HCT116 (cell line): ENCODE data around the gene XPNPEP1. TPM values are rescaled to one million over a fixed set of nuclear protein-coding genes. Genes with fewer than 3 reads are reported as not detected.

ENCODE experiments used
- ATAC-seq: fragments of 200-7000 bp; cut with Tn5 transposase; 2 replicates; pipeline ENCODE4 v1.9.1; 2020; ENCODE audit warnings: mild to moderate bottlenecking, moderate library complexity
- BruUV-seq: library from RNA; stranded (reverse); fragments of 400-500 nt; replicated peaks from 2 replicates; lab custom pipeline; 2021; lab: Mats Ljungman, UMichigan
- CTCF ChIA-PET: fragments of 300-600 bp; sonication (Branson Sonifier 250); formaldehyde crosslinking; loops from one replicate; lab custom pipeline; 2021; ENCODE audit warnings: antibody characterized with exemption; lab: Charles Lee
- POLR2A ChIA-PET: fragments of 300-600, 350-600 bp; sonication (Branson Sonifier 250); formaldehyde crosslinking; loops from one replicate; lab custom pipeline; 2021; ENCODE audit warnings: antibody characterized with exemption; lab: Charles Lee
- RAD21 ChIA-PET, 2 experiments: fragments of 300-600 bp; sonication (Branson Sonifier 250); formaldehyde crosslinking; loops; one replicate each; lab custom pipeline; 2023; ENCODE audit warnings: low total read pairs in 2 of 2; ENCODE audit not compliant: uncharacterized antibody in 2 of 2, unreplicated experiment in 2 of 2, low non-redundant PET in 1 of 2; lab: Charles Lee
- DNase-seq: peaks from one replicate; pipeline ENCODE4 v3.0.0-alpha.2; 2010; ENCODE audit warnings: low read depth, low spot score
- H2AFZ ChIP-seq: fragments of 200-600 bp; shearing (Covaris generic), sonication (generic); 2 replicates; pipeline ENCODE4 v1.6.1; 2017; ENCODE audit warnings: low read depth, mixed run types, mixed read lengths, antibody characterized with exemption, low read length; ENCODE audit not compliant: poor library complexity, severe bottlenecking
- H3K27ac ChIP-seq: 2 replicates; pipeline ENCODE4 v1.5.1; 2012; ENCODE audit warnings: low read depth, low read length
- H3K27me3 ChIP-seq: fragments of 200-600 bp; sonication (generic); 2 replicates; pipeline ENCODE4 v1.6.1; 2016; ENCODE audit warnings: mixed run types, low read length, mixed read lengths; ENCODE audit not compliant: insufficient read depth
- H3K36me3 ChIP-seq, 2 experiments: fragments of 200-500 bp in 1 of 2; fragments of 200-600 bp in 1 of 2; sonication (Bioruptor generic) in 1 of 2; sonication (generic) in 1 of 2; 2 replicates each; pipeline versions ENCODE4 v1.5.1 to v1.6.1; 2014 to 2016; ENCODE audit warnings: low read length in 2 of 2, inconsistent platforms in 1 of 2, mixed read lengths in 1 of 2, mixed run types in 1 of 2; ENCODE audit not compliant: insufficient read depth in 2 of 2, control insufficient read depth in 1 of 2
- H3K4me1 ChIP-seq, 2 experiments: fragments of 200-600 bp in 1 of 2; sonication (generic) in 1 of 2; 2 replicates each; pipeline versions ENCODE4 v1.5.1 to v1.6.1; 2012 to 2017; ENCODE audit warnings: low read length in 2 of 2, inconsistent platforms in 1 of 2, mild to moderate bottlenecking in 1 of 2, mixed read lengths in 1 of 2, mixed run types in 1 of 2, moderate library complexity in 1 of 2; ENCODE audit not compliant: insufficient read depth in 2 of 2, control insufficient read depth in 1 of 2
- H3K4me2 ChIP-seq: fragments of 200-600 bp; sonication (generic); 2 replicates; pipeline ENCODE4 v1.6.1; 2017; ENCODE audit warnings: mixed run types, low read length, mixed read lengths
- H3K4me3 ChIP-seq, 2 experiments: fragments of 200-600 bp in 1 of 2; sonication (generic) in 1 of 2; replicated peaks in 1 of 2; 2 replicates each; pipeline ENCODE4 v1.5.1; 2011 to 2016; ENCODE audit warnings: low read length in 2 of 2, control low read depth in 1 of 2, low read depth in 1 of 2, mild to moderate bottlenecking in 1 of 2, mixed read lengths in 1 of 2, mixed run types in 1 of 2
- H3K79me2 ChIP-seq: fragments of 200-600 bp; sonication (generic); 2 replicates; pipeline ENCODE4 v1.6.1; 2017; ENCODE audit warnings: mild to moderate bottlenecking, mixed run types, low read length, moderate library complexity, mixed read lengths; ENCODE audit not compliant: insufficient read depth
- H3K9ac ChIP-seq: fragments of 200-600 bp; sonication (generic); 2 replicates; pipeline ENCODE4 v1.6.1; 2016; ENCODE audit warnings: low read length, mixed read lengths
- H3K9me2 ChIP-seq: fragments of 200-600 bp; sonication (generic), shearing (Covaris generic); 2 replicates; pipeline ENCODE4 v1.6.1; 2017; ENCODE audit warnings: mixed run types, mild to moderate bottlenecking, moderate library complexity; ENCODE audit not compliant: insufficient read depth
- H3K9me3 ChIP-seq, 2 experiments: fragments of 200-500 bp in 1 of 2; fragments of 200-600 bp in 1 of 2; sonication (Bioruptor generic) in 1 of 2; sonication (generic) in 1 of 2; 2 replicates each; pipeline ENCODE4 v1.6.1; 2014 to 2017; ENCODE audit warnings: low read length in 2 of 2, mixed read lengths in 2 of 2, inconsistent platforms in 1 of 2, low read depth in 1 of 2, mild to moderate bottlenecking in 1 of 2, mixed run types in 1 of 2, moderate library complexity in 1 of 2; ENCODE audit not compliant: control insufficient read depth in 1 of 2, insufficient read depth in 1 of 2
- H4K20me1 ChIP-seq: fragments of 200-600 bp; sonication (generic), shearing (Covaris generic); 2 replicates; pipeline ENCODE4 v1.6.1; 2017; ENCODE audit warnings: mixed run types, mild to moderate bottlenecking, moderate library complexity; ENCODE audit not compliant: insufficient read depth
- ATF3 ChIP-seq: IDR thresholded peaks from 2 replicates; pipeline ENCODE4 v1.6.1; 2012
- CEBPB ChIP-seq: IDR thresholded peaks from 2 replicates; pipeline ENCODE4 v1.6.1; 2012; ENCODE audit warnings: low read depth
- CTCF ChIP-seq, 3 experiments: fragments of 200-600 bp in 1 of 3; sonication (generic) in 1 of 3; IDR thresholded peaks in 2 of 3; conservative IDR thresholded peaks in 1 of 3; 2 replicates each; pipeline ENCODE4 v1.5.1; 2012 to 2017; ENCODE audit warnings: low read depth in 2 of 3, low read length in 2 of 3, antibody characterized with exemption in 1 of 3, borderline replicate concordance in 1 of 3, control low read depth in 1 of 3, mild to moderate bottlenecking in 1 of 3, mixed read lengths in 1 of 3, mixed run types in 1 of 3, moderate library complexity in 1 of 3; ENCODE audit not compliant: insufficient read depth in 1 of 3
- ELF1 ChIP-seq: IDR thresholded peaks from 2 replicates; pipeline ENCODE4 v1.6.1; 2012; ENCODE audit warnings: low read depth, borderline replicate concordance
- EZH2 ChIP-seq: fragments of 200-600 bp; sonication (generic); IDR thresholded peaks from 2 replicates; pipeline ENCODE4 v1.6.1; 2017; ENCODE audit warnings: antibody characterized with exemption, mixed run types
- EZH2phosphoT487 ChIP-seq: fragments of 200-600 bp; IDR thresholded peaks from 2 replicates; pipeline ENCODE4 v1.6.1; 2018; ENCODE audit warnings: antibody characterized with exemption, borderline replicate concordance
- JUND ChIP-seq: IDR thresholded peaks from 2 replicates; pipeline ENCODE4 v1.6.1; 2012
- MAX ChIP-seq: IDR thresholded peaks from 2 replicates; pipeline ENCODE4 v1.6.1; 2012
- POLR2A ChIP-seq: IDR thresholded peaks from 2 replicates; pipeline ENCODE4 v1.7.0; 2011; ENCODE audit warnings: borderline replicate concordance; ENCODE audit not compliant: insufficient read depth, insufficient read length; ENCODE audit errors: extremely low read depth
- RAD21 ChIP-seq: IDR thresholded peaks from 2 replicates; pipeline ENCODE4 v1.6.1; 2012; ENCODE audit warnings: low read depth, mild to moderate bottlenecking
- REST ChIP-seq: IDR thresholded peaks from 2 replicates; pipeline ENCODE4 v1.6.1; 2012; ENCODE audit warnings: low read depth
- SIN3A ChIP-seq: IDR thresholded peaks from 2 replicates; pipeline ENCODE4 v1.6.1; 2012; ENCODE audit warnings: low read depth
- SP1 ChIP-seq: IDR thresholded peaks from 2 replicates; pipeline ENCODE4 v1.6.1; 2012; ENCODE audit warnings: low read depth
- SRF ChIP-seq: IDR thresholded peaks from 2 replicates; pipeline ENCODE4 v1.6.1; 2012; ENCODE audit warnings: low read depth
- TCF7L2 ChIP-seq: IDR thresholded peaks from 2 replicates; pipeline ENCODE4 v1.7.0; 2011; ENCODE audit warnings: borderline replicate concordance, inconsistent platforms; ENCODE audit not compliant: insufficient read depth, insufficient read length; ENCODE audit errors: extremely low read depth
- YY1 ChIP-seq: IDR thresholded peaks from 2 replicates; pipeline ENCODE4 v1.6.1; 2011; ENCODE audit warnings: low read length, low read depth, moderate library complexity, mild to moderate bottlenecking; ENCODE audit not compliant: insufficient replicate concordance; ENCODE audit errors: extremely low read depth
- ZNF274 ChIP-seq: fragments of 200-500 bp; sonication (Bioruptor generic); IDR thresholded peaks from 2 replicates; pipeline ENCODE4 v1.6.1; 2014; ENCODE audit warnings: mild to moderate bottlenecking, low read depth, low read length, inconsistent platforms
- intact Hi-C: fragments of 100-400 bp; cut with micrococcal nuclease; formaldehyde crosslinking; loops from 2 replicates; pipeline ENCODE4 v1.10.0; 2022
- total RNA-seq: library from RNA; stranded (reverse); gene quantifications from one replicate; pipeline ENCODE4 v1.2.1, GENCODE V29; 2021; ENCODE audit not compliant: unreplicated experiment

The XPNPEP1 gene
- total RNA-seq, 1 experiment from 2014 or later = 87.3 TPM

GRCh38 chr10:109939315-109939961 lies 16.1 kb upstream of the XPNPEP1 start:
- H3K4me1 ChIP-seq = no peaks in the 10 kb centered on the region
- H3K9me3 ChIP-seq = no peaks in the 10 kb centered on the region
- no peaks in the 10 kb centered on the region for H4K20me1 ChIP-seq
- BruUV-seq = no TSS peak
- no peak for TF ChIP-seq EZH2phosphoT487
- no peak for TF ChIP-seq RAD21
- TF ChIP-seq ELF1 = no peak
- TF ChIP-seq REST = no peak
- no peak for TF ChIP-seq TCF7L2
- TF ChIP-seq ZNF274 = no peak
- TF ChIP-seq POLR2A = no peak
- no peak for TF ChIP-seq EZH2
- no peak for TF ChIP-seq JUND
- TF ChIP-seq SRF = no peak
- no peak for TF ChIP-seq SP1
- TF ChIP-seq YY1 = no peak
- no peak for TF ChIP-seq ATF3
- TF ChIP-seq SIN3A = no peak
- no peak for TF ChIP-seq MAX
- TF ChIP-seq CTCF (IDR thresholded peaks at IDR 0.05 in 2 of 3, conservative IDR thresholded peaks at IDR 0.05 in 1 of 3; ENCODE audit: borderline replicate concordance in 1 of 3, insufficient read depth in 1 of 3, low read depth in 2 of 3, low read length in 2 of 3) = no peak
- TF ChIP-seq CEBPB = no peak
- H3K4me2 ChIP-seq = no peak overlapping the region
- H2AFZ ChIP-seq = no peak overlapping the region
- no peaks in the 10 kb centered on the region for H3K27me3 ChIP-seq
- H3K9me2 ChIP-seq = no peaks in the 10 kb centered on the region
- no peak for ATAC-seq
- DNase-seq = no peak
- H3K9ac ChIP-seq = no peak overlapping the region
- intact Hi-C loops = no loop called here
- H3K36me3 ChIP-seq = no peaks in the 10 kb centered on the region
- no peak overlapping the region for H3K4me3 ChIP-seq
- POLR2A ChIA-PET = no interaction called here
- RAD21 ChIA-PET = no interaction called here
- CTCF ChIA-PET = no interaction called here
- no peaks in the 10 kb centered on the region for H3K79me2 ChIP-seq
- H3K27ac ChIP-seq = no peak overlapping the region
